Skeletal muscle cell (primary cell): Measurements from ENCODE around the gene C1QBP.

Experiments used
- DNase-seq: peaks from one replicate; pipeline ENCODE4 v3.0.0-alpha.2; 2010; ENCODE audit warnings: low read depth
- H3K4me3 ChIP-seq: 2 replicates; pipeline ENCODE4 v1.5.1; 2011; ENCODE audit warnings: low read depth, mild to moderate bottlenecking, control low read depth, low read length, moderate library complexity

C1QBP gene

GRCh38 chr17:5391678-5392077 lies 47.3 kb downstream of the C1QBP start:
- H3K4me3 ChIP-seq, result no peak overlapping the region
- DNase-seq, result no peak
